Left hindlimb (tissue), 1 donor: ENCODE measurements around the gene GRK4.
"Not testable (repeated sequence)": the region's sequence is repeated elsewhere in the genome, so short reads cannot be mapped to it uniquely, and the experiment has no call there.

ENCODE experiments used
- DNase-seq: peaks from one replicate; pipeline ENCODE4 v3.0.0-alpha.2; 2018

GRK4 gene

DNA sequence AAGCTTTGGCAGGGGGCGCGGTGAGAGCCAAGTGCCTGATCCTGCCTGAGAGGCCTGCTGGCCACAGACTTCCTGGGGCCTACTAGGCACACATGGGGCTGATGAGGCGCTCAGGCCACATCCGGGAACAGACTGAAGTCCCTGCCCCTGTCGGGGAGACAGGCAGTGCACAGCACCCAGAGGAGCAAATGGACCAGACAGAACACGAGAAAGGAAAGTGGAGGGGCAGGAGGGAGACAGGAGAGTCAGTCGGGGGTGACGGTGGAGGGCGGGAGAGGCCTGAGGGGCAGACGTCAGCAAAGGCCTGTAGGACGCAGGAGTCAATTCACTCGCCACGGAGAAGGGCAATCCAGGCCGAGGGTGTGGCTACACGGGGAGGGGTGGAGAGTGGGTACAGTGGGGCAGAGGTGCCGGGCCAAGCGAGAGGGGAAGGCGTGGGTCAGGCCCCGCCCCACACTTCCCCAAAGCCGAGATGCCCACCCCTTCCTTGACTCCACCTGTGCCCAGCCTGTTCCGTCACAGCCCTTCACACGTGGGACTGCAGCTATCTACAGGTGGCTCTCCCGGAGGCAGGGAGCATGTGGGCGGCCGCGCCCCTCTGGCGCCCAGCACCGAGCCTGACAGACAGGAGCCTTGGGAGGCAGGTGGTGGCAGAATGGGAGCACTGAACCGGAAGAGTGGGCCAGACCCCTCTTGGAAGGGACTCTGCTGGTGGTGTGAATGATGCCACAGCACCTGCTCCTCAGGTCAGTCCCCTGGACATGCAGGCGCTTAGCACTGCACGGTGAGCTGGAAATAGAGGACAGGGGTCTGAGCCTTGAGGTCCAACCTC lies 20.6 kb upstream of the GRK4 start:
- DNase-seq, result no peak

DNA sequence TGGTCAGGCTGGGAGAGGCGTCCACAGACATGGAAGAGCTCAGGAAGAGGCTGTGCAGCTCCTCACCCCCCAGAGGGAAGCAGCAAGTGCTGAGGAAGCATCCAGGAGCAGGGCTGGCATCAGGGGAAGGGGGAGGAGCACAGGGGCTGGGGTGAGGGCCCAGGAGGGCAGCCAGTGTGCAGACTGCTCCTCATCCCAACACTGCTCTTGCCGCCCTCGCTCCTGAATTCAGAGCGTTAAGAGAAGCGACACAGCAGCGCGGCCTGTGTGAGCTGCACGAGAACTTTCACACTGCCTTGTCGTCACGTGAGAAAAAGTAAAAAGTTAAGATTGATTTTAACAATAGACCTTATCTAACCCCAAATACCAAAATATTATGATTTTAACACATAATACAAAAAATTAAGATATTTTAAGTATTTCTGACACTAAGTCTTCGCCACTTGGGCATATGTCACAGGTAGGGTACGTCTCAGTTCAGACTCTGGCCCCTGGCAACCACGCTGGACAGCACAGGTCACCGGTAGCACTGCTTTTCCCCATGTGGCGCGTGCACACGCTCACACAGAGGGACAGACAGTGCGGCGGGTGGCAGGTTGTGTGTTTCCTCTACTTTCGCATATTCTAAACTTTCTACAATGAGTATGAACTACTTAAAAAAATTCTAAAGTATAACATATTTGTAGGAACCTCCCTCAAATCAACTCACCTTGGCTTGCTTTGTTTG lies 19.8 kb upstream of the GRK4 start:
- DNase-seq, result no peak

DNA sequence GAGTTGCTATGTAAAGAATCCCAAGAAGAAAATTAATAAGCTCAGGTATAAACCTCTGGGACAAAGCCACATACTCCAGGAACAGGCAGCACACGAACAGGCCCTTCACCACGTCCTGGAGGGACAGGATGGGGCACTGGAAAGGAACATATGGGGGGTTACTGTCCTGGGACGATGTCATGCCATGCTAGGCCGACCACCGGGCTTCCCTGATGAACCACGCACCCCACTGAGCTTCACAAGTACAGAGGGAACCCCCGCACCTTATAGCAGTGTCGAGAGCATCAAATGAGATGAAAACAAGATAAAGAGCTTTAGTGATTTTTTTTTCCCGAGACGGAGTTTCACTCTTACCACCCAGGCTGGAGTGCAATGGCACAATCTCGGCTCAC lies 19.3 kb upstream of the GRK4 start:
- no peak for DNase-seq

DNA sequence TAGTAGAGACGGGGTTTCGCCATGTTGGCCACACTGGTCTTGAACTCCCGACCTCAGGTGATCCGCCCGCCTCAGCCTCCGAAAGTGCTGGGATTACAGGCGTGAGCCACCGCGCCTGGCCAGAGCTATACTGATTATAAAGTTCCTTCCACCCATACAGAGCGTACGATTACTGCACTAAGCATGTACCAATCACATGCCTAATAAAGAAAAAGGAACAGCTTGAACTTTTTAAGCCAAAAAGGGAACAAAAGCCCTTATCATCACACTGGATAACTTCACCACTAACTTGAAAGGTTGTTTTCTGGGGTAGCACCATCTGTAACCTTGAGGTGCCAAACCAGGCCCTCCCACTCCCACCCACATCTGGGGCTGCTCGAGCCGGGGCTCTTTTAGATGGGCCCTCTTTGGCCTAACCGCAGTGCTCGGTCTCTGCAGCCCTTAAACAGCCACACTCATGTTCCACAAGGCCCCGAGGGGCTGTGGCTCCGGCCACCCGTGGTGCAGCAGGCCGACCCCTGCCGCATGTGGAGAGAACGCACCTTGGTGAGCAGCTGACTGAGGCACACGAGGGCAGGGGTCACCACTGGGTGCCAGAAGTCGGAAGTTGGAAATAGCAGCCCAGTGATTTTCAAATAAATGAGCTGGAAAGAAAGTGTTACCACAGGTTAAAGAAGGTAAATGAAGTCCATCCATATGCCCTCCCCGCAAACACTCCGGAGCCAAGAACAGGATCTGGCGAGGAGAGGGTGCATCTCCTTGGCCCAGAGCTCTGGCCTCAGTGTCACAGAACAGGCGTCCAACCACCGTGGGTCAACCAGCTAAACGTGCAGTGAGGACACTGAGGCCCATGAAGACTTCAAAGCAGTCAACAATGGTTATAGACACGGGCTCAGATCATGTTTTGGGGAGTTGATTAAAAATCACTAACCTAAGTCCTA lies 18.5 kb upstream of the GRK4 start:
- no peak for DNase-seq

DNA sequence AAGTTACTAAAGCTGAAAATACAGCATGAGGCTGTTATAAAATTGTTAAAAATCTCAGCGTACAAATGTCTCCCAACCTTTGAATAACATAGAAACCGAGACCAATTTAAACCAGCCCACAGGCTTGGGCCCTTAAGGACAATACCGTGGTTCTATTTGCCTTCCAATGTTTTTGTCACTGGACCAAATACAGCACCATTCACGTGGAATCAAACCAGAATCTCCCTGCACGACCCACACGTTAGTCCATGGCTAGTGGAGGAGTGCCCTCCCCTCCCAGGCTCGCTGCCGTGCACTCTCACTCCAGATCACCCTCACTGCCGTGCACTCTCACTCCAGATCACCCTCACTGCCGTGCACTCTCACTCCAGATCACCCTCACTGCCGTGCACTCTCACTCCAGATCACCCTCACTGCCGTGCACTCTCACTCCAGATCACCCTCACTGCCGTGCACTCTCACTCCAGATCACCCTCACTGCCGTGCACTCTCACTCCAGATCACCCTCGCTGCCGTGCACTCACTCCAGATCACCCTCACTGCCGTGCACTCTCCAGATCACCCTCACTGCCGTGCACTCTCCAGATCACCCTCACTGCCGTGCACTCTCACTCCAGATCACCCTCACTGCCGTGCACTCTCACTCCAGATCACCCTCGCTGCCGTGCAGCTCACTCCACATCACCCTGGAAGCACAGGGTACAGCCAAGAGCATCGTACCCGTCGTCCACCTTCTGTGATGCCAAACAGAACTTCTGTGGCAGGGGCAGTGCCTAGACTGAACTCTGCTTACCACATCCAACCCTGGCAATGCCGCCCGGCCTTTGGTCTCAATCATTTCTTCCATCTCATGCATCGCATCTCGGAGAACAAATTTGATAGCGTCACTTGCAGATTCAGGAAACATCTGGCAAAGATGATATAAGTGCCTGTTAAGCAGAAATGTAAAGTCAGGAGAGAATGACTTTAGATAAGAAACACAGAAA lies 17.5 kb upstream of the GRK4 start:
- not testable (repeated sequence) for DNase-seq

DNA sequence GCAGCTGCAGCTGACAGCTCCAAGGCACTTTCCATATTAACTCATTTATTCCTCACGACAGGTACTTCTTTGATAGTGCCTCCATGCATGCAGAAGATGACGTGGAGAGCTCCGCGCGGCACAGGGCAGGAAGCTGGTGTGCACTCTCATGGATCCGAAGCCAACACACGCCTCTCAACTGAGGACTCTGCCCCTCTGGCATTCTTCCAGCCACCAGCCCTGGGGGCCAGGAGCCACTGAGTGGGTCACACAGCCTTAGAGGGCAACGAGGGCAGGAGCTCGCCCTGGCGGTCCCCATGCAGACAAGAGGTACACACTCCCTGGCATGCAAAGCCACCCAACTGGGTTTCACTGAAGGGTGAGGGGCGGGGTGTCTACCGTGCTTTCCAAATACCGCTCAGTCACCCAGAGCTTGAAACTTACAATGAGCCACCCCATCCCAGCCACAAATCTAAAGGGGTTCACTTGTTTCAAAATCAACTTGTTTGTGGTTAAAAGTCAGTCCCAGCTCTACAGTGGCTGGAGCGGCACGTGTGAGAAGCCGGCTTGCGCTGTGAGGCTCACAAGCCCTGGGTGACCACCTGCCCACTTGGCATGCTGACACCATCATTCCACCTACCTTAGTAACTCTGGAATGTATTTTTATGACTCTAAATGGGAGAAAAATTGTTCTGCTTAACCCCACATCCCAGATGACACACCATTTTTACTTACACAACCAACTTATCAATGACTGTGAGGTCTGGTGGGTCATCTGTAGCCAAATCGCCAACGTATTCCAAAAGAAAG lies 16.4 kb upstream of the GRK4 start:
- no peak for DNase-seq

DNA sequence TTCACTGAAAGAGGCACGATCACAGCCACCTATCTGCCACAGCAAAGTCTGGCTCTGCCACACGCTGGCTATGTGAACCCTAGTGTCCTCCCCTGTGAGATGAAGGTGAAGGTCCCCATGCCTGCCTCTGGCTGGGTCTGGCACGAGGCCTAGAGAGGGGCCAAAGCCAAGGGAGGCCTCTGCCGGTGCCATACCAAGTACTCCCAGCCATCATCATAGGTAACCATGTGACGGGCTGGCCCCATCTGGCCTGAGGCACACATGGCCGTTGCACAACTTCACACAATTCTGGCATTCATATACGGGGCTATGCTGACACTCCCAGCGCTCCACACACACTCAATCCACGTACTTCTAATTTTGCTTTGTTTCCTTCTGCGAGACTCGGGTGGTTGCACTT lies 15.4 kb upstream of the GRK4 start:
- no peak for DNase-seq

DNA sequence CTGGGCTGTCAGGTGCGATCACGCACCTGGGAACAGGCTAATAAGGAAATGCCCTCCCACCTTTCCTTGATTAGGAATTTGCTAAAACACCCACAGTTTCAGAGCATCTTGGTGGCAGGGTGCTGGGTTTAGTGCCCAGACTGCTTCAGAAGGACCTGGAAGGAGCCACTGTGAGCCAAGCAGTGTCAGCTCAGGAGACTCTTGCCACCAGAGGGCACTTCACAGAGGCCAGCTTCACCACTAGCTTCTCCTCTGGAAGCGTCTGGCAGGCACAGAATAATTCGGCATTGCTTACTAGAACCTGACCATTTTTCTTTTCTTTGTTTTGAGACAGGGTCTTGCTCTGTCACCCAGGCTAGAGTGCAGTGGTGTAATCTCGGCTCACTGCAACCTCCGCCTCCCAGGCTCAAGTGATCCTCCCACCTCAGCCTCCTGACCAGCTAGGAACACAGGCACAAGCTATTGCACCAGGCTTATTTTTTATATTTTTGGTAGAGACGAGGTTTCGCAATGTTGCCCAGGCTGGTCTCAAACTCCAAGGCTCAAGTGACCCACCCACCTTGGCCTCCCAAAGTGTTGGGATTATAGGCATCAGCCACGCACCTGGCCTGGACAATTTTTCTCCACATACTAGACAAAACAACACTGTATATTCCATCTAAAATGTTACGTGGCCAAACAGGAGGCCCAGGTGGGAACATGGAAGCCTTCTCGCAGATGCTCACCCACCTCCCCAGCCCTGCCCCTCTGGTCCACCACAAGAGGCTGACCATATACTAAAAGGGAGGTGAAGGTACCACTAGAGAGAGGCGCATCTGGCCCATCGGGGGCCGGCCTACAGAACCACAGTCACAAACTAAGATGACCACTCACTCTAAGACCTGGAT lies 14.2 kb upstream of the GRK4 start:
- no peak for DNase-seq

DNA sequence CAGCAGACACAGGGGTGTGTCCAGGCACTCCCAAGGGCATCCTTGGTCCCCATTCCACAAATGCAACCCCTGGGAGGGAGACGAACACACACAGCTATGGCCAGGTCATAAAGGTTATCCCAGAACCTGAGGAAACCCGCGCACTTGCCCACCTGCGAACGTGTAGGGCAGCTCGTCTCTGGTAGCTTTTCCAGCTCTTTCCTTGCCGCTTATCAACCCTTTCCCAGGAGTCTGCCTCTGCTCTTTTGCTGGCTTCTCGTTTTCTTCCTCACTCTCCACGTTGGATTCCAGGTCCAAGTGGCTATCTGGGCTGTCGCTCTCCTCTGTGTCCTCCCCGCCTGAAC lies 13.6 kb upstream of the GRK4 start:
- no peak for DNase-seq

DNA sequence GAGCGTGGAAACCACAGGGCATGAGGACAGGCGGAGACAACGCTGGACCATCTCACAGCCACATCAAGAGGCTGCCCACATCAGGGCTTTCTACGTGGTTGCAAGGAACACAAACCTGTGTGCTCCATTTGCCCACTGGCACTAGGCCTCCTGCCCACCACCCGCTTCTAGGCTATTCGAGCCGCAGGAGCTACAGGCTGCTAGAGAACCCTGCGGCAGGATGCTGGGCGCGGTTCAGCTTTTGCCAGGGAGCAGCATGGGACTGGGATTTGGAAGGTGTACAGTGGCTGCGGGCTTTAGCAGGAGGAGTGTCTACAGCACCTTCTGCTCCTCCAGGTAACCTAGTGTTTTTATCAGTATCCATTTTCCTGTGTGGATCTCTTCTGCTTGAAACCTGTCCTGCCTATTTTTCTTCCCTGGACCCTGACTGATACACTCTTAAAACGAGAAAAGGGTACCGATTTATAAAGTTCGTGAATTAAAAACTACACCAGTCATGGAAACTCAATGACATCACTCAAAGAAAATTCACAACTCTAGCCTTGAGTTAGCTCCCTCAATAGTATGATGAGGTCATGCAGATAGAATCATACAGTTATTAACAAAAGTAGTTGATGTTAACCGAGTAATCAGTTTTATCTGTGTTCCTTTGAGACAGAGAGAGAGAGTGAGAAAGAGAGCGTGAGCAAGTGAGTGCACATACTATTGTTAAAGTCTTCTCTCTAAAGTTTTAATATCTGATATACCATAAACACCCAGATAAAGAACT lies 13.0 kb upstream of the GRK4 start:
- no peak for DNase-seq

DNA sequence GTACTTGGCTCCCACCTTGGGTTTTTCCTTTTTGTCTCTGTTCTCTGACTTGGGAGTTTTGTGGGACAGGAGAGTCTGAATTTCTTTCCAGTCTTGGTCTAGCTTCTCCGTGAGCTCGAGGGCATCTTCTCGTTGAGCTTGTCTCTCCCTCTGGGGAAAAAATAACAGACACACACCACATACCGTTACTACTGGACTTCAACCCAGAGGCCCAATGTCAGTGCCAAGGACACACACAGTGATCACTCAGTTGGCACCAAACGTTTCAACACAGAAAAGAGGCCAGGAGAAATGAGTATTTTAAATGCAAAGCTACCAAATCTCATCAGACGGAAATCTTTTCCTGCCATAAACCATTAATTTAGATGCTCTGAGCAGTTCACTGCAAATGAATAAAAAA lies 9.9 kb upstream of the GRK4 start:
- DNase-seq, result no peak

DNA sequence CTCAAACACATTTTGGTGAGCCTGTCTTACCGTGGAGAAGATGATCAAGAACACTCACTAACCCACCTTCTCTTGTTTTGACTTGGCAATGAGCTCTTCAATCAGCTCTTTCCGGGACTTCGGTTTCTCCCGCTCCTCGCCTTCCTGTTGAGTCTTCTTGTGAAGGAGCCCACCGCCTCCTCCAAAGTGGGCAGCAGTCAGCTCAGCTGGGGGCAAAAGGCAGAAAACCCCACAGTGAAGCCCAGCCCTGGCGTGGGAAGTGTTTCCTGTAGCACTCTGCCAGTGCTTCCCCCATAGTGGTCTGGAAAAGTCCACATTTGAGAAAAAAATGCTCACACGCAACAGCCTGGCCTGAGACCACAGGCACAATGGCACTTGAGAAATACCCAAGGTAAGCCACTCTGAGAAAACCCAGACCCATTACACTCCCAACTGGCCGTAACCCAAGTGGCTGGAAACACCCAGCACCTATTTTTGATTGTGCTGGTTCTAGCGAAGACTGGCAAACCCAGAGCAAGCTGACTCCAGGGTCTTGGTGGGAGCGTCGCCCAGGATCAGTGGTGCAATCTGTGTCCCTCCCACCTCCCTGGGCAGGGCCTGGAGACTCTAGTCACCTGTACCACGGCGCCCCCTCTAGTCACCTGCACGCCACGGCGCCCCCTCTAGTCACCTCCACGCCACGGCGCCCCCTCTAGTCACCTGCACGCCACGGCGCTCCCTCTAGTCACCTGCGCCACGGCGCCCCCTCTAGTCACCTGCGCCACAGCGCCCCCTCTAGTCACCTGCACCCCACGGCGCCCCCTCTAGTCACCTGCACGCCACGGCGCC lies 8.8 kb upstream of the GRK4 start:
- no peak for DNase-seq

DNA sequence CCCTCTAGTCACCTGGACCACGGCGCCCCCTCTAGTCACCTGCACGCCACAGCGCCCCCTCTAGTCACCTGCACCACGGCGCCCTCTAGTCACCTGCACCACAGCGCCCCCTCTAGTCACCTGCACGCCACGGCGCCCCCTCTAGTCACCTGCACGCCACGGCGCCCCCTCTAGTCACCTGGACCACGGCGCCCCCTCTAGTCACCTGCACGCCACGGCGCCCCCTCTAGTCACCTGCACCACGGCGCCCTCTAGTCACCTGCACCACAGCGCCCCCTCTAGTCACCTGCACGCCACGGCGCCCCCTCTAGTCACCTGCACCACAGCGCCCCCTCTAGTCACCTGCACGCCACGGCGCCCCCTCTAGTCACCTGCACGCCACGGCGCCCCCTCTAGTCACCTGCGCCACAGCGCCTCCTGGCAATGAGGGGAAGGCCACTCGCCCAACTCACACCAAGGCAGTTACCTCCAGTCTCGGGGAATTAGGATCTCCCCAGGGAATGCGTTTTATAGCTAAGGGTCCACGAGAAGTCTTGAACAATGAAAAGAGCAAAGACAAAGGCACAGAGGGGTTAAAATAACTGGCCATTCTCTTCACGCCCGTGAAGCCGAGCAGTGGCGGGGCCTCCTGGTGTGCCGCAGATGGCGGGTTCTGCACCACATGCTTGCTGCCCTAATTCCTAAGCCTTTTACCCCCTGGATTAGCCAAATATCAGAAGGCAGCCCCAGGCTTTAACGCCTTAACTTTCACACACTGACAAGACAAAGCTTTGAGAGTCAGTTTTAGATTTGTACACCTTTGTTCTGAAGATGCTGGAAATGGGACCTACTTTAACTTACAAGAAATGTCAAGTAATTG lies 8.0 kb upstream of the GRK4 start:
- not testable (repeated sequence) for DNase-seq

DNA sequence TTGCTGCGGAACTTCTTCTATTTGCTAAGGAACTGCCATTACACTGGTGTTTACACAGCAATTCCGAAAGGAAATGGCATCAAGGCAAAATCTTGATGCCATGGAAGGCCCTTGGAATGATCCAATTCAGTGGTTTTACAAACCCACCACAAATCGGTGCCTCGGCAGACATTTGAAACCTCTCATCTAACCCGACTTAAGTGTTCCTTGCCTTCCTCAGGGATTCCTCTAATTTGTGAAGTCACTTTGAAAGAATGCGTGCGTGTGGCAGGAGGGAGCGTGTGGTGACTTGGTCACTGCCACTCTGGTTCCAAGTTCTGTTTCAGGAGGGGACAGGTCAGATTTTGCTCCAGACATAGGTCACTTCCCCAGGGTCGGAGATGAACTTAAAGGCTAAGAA lies 4.9 kb upstream of the GRK4 start:
- DNase-seq, result no peak

DNA sequence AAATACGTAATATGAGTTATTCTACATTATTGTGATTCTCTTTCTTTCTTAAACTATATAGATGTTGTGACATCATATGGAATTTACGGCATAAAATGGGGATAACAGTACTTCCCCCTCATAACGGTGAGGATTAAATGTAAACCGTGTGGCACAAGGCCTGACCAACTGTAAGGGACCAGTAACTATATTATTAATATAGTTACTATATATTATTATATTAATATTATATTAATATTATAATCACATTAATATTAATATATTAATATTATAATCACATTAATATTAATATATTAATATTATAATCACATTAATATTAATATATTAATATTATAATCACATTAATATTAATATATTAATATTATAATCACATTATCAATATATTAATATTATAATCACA lies 2.9 kb upstream of the GRK4 start:
- DNase-seq, result not testable (repeated sequence)

DNA sequence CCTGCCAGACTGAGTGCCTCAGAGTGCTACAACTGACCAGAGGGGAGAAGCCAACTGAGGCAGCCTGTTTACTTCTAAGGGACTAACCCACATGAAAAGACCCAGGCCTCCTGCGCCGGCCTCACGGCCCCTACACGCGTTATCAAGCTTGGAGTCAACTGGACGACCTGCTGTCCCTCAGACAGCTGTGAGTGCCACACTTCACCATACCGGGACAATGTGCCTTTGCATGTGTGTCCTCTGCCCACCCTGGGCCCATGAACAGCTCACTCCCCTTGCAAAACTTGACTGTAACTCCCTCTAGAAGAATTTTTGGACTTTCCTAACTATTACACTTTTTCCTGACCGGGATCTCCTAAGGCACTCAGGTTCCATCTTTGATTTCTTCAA lies 2.0 kb upstream of the GRK4 start:
- no peak for DNase-seq

DNA sequence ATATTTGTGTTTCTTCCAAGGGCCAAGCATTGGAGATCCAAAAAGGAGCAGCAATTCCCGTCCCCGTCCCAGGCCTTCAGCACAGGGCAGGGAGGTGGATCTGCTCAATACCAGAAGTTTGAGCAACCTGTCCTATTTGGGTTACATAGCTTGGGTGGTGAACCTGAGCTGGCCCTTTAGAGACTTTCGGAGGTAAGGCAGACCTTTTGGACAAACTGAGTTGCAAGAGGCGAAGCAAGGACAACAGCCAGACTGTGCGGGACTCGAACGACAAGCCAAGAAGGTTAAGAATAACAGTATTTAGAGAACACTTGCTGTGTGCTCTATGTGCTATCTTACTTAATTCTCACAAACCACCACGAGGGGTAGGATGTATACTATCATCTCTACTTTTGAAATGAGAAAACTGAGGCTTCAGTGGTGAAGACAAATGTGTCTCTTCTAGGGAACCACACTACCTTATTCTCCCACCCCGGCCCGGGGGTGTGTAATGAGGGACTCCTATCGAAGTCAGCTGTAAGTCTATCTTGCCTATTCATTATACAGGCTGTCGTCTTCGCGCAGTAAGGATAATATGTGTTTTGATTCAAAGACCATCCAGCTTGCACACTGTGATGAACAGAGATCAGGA lies 1.4 kb upstream of the GRK4 start:
- DNase-seq, result no peak
